OCI-LY1 (cell line): Measurements from ENCODE around the gene RNF19B.

Experiments used
- EZH2 ChIP-seq: fragments of 200-600 bp; sonication (generic), shearing (Covaris generic); IDR thresholded peaks from 2 replicates; pipeline ENCODE4 v1.8.0; 2017; ENCODE audit warnings: borderline replicate concordance, mixed run types, mild to moderate bottlenecking, antibody characterized with exemption, low read length, moderate library complexity, mixed read lengths
- TF ChIP-seq, protein P1 (sequence below): fragments of 200-600 bp; sonication (generic), shearing (Covaris generic); IDR thresholded peaks from 2 replicates; pipeline ENCODE4 v1.5.1; 2017; ENCODE audit warnings: mild to moderate bottlenecking, antibody characterized with exemption, low read length, moderate library complexity, mixed read lengths

DNA sequence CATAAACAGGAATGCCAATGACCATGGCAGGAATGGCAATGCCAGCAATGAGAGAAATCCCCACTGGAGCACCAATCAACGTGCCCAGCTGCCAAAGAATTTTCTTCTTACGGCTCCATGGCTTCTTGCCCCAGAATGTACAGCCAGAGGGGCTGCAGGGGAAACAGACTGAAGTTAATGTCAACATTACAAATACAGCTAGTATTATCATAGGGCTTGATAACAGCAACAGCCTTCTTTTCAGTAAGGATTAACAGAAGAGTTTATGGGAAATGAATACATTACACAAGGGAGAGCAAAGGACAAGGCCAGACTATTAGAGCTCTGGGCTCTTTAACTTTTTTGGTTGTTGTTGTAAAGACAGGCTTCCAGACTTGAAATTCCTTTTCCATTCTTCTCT lies 18.2 kb downstream of the RNF19B start:
- TF ChIP-seq, protein P1, sequence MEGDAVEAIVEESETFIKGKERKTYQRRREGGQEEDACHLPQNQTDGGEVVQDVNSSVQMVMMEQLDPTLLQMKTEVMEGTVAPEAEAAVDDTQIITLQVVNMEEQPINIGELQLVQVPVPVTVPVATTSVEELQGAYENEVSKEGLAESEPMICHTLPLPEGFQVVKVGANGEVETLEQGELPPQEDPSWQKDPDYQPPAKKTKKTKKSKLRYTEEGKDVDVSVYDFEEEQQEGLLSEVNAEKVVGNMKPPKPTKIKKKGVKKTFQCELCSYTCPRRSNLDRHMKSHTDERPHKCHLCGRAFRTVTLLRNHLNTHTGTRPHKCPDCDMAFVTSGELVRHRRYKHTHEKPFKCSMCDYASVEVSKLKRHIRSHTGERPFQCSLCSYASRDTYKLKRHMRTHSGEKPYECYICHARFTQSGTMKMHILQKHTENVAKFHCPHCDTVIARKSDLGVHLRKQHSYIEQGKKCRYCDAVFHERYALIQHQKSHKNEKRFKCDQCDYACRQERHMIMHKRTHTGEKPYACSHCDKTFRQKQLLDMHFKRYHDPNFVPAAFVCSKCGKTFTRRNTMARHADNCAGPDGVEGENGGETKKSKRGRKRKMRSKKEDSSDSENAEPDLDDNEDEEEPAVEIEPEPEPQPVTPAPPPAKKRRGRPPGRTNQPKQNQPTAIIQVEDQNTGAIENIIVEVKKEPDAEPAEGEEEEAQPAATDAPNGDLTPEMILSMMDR = no peak
- TF ChIP-seq EZH2 = no peak
